GM18498 (cell line): ENCODE data around the gene NEDD4L.

ENCODE experiments used
- ATAC-seq: cut with Tn5 transposase; IDR thresholded peaks from one replicate; pipeline ENCODE4 v1.9.1; 2021; ENCODE audit warnings: mild to moderate bottlenecking, moderate library complexity; ENCODE audit not compliant: unreplicated experiment

Gene NEDD4L

GRCh38 chr18:58114766-58115165 is 70.7 kb downstream of the NEDD4L start:
- no peak for ATAC-seq

- no peak for ATAC-seq
Measured at GRCh38 chr18:58116818-58117217, 72.8 kb downstream of the NEDD4L start.

GRCh38 chr18:58117786-58118403 is 73.9 kb downstream of the NEDD4L start:
- no peak for ATAC-seq

GRCh38 chr18:58118536-58118935 is 74.5 kb downstream of the NEDD4L start:
- ATAC-seq, result no peak

GRCh38 chr18:58119819-58120218 is 75.8 kb downstream of the NEDD4L start:
- no peak for ATAC-seq

DNA sequence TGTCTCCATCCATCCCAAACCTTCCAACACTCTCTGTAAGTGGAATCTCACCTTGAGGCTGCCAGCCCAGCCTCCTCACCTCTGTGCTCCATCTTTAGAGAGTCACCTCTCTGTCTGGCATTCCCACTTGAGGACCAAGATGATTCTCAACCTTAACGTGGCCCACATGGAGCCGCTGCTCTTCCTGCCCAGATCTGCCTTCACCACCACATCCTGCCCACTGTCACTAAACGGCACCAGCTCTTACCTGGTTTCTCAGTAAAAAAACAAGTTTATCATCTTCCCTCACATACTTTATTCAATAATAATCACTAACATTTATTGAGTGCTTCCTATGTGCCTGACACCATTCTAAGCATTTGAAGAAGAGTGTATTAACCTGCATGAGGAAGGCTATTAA is 80.4 kb downstream of the NEDD4L start:
- no peak for ATAC-seq

DNA sequence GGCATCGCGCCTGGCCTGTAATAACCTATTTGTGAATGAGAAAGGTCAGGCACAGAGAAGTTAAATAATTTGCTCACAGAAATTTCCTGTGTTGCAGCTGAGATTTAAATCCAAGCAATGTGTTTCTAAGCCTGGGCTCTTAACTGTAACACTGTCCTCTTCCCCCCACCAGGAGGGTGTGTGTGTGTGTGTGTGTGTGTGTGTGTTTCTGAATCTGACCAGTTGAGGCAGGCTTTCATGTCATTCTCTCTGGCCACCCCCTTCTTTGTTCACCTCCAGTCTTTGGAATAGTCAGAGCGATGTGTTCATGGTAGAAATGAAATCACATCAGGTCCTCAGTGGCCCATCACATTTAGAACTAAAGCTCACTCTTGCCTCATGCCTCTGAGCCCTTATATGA is 81.2 kb downstream of the NEDD4L start:
- ATAC-seq, result no peak

GRCh38 chr18:58125756-58126155 is 81.7 kb downstream of the NEDD4L start:
- ATAC-seq, result no peak

DNA sequence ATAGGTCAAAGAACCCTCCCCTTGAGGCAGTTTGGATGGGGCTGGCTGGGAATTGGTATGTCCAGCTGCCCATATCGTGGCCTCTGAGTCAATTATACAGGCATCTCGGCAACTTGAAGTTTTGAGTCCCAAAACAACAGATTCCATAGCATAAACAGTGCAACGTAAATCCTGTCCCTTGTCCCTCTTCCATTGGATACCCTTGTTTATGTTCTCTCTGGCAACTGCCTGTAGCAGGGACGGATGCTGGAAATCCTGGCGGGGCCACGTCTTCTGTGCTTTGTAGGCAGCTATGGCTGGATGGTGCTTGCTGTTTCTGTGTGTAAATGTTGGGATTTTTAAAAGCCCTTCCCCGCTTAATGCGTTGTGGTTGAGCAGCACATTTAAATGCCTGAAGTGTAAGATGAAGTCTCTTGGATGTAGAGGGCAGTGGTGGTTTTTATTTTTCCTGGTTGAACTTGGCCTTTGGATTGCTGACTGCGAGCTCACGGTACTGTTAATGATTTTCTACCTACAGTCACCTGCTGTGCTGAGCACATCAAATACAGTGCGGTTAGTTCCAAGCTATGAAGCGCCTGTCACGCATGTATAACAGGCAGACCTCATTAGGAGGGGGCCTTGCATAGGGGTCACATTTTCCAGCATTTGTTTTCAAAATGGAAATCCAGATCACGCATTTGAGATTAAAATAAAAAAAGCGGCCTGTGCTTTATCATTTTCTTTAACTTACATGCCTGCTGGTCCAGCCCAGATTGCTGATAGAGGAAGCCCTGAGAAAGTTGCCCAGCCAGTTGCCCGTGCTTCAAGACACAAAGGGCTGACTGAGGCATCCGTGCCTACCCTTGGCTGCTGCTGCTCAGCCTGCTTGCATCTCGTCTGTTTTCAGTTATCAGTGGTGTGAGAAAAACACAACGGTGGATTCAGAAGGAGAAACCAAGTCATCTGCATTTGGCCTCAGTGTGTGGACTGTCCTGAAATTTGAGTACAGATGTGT is 84.7 kb downstream of the NEDD4L start:
- ATAC-seq, result no peak

DNA sequence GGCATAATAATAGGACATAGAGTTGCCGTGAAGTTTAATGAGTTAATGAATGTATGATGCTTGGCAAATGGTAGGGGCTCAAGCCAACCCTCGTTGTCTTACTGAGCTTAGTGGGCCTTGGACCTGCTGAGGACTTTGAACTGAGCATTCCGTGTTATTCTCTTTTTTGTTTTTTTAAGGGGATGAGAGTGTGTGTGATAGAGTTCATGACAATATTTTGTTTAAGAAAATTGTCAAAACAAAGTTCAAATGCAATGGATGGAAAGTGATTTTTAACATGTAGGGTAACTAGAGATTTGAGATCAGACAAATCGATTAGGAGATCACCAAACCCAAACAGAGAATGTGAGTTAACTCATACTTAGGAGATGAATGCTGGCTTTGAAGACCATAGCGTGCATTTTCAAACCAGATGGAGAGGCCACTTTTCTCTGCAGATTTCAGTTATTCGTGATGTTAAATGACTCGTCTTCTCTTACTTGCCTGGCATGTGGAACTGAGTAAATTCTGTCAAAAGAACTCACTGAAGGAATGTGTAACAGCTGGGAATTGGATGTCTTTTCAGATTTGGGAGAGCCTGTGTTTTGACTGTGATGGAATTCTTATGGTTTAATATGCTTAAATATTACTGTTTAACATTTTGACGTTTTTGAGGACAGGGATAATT is 88.7 kb downstream of the NEDD4L start:
- no peak for ATAC-seq

DNA sequence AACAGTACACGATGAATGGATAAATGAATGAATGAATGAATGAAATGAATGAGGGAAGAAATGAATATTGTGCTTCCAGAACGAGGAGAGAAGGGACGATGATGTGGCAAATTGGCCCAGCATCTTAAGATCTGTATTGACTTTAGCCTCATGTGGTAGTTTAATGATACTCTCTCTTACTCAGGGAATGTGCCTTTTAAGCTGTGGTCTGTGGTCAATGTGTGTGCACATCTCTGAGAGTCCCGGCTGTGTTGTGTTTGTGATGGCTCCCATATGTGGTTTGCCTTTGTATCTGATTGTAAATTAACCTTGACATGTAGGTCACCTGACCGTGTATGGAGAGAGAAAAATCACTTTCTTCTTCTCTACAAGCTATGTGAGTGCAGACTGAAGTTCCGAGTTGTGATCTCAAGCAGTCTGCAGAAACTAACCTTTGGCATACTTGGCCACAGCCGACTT is 91.2 kb downstream of the NEDD4L start:
- peak; percentile 76 for ATAC-seq

DNA sequence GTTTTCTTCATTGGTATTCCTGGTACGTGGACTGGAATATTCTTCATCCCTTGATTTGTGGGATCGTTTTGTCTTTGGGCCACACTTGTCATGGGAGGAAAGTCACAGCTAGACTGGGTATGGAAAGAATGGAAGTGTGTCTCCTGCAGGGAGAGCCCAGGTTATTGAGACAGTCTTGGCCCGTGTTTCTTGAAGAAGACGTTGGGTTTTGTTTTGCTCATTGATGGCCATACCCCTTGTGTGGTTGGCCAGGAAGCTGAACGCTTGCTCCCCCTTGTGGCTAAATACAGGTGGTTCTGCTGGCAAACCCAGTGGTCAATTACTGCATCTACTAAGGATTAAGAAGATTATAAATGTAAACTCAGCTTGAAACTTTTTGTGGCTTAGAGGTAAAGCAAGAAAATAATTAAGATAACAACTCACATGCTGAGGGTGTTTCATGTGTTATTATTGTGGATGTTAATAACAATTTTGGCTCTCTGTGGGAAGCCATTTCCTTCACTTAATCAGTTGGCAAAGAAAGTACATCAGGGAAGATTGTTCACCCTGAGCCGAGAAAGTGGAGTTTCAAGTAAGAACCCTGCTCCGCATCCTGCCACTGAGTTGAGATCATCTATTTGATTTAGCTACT is 91.8 kb downstream of the NEDD4L start:
- ATAC-seq, result peak; percentile 82

DNA sequence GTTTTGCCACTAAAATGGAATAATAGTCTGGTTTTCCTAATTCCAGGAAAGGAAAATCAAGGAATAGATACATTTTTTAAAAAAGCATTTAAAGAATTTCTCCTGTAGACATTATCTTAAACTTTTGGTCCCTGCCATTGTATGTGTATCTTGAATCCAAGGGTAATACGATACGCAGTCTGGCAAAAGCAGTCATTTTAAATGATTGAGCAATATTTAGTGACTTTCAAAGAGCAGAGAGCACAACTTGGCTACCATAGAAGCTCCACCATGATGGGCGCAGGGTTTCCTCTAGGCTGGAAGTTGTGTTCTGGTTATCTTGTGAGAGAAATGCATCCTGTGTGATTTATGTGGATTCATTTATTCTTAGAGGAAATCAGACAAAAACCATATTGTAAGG is 92.9 kb downstream of the NEDD4L start:
- no peak for ATAC-seq

- ATAC-seq, result no peak
Measured at GRCh38 chr18:58139459-58140386, 95.7 kb downstream of the NEDD4L start.

- no peak for ATAC-seq
Measured at GRCh38 chr18:58140387-58141325, 96.6 kb downstream of the NEDD4L start.

GRCh38 chr18:58143386-58143785 is 99.4 kb downstream of the NEDD4L start:
- ATAC-seq, result no peak

- ATAC-seq, result no peak
Measured at GRCh38 chr18:58144106-58144505, 100.1 kb downstream of the NEDD4L start.

- no peak for ATAC-seq
Measured at GRCh38 chr18:58144671-58145285, 100.8 kb downstream of the NEDD4L start.
